Measurements from ENCODE around the gene SRRM4.
"Not testable (repeated sequence)": the region's sequence is repeated elsewhere in the genome, so short reads cannot be mapped to it uniquely, and the experiment has no call there.

The SRRM4 gene

GRCh38 chr12:118981285-118982211 is at the start of gene SRRM4:
Gene SRRM4 (plus strand): TSS chr12:118981541. CDS start chr12:118981883, 342 bp downstream.
- DNase-seq (ENCODE audit: low read depth in 2 of 2, low spot score in 1 of 2), result no peak

- DNase-seq (ENCODE audit: low read depth in 2 of 2, low spot score in 1 of 2), result no peak
Measured at GRCh38 chr12:118946256-118946655, 35.1 kb upstream of the SRRM4 start.

GRCh38 chr12:118958520-118958919 is 22.8 kb upstream of the SRRM4 start:
- no peak for DNase-seq (ENCODE audit: low read depth in 2 of 2, low spot score in 1 of 2)

- no peak for DNase-seq (ENCODE audit: low read depth in 2 of 2, low spot score in 1 of 2)
Measured at GRCh38 chr12:118959348-118959747, 22.0 kb upstream of the SRRM4 start.

GRCh38 chr12:118959985-118960560 is 21.3 kb upstream of the SRRM4 start:
- DNase-seq (ENCODE audit: low read depth in 2 of 2, low spot score in 1 of 2), result no peak

- DNase-seq (ENCODE audit: low read depth in 2 of 2, low spot score in 1 of 2), result no peak
Measured at GRCh38 chr12:118960865-118961264, 20.5 kb upstream of the SRRM4 start.

GRCh38 chr12:118964988-118965387 is 16.4 kb upstream of the SRRM4 start:
- DNase-seq (ENCODE audit: low read depth in 2 of 2, low spot score in 1 of 2), result no peak

- DNase-seq (ENCODE audit: low read depth in 2 of 2, low spot score in 1 of 2), result no peak
Measured at GRCh38 chr12:118970856-118971255, 10.5 kb upstream of the SRRM4 start.

- no peak for DNase-seq (ENCODE audit: low read depth in 2 of 2, low spot score in 1 of 2)
Measured at GRCh38 chr12:118972982-118973381, 8.4 kb upstream of the SRRM4 start.

GRCh38 chr12:118979763-118980406 is 1.5 kb upstream of the SRRM4 start:
- DNase-seq (ENCODE audit: low read depth in 2 of 2, low spot score in 1 of 2), result no peak

- no peak for DNase-seq (ENCODE audit: low read depth in 2 of 2, low spot score in 1 of 2)
Measured at GRCh38 chr12:118980407-118981014, 830 bp upstream of the SRRM4 start.

GRCh38 chr12:118982302-118982701 is 961 bp downstream of the SRRM4 start:
- no peak for DNase-seq (ENCODE audit: low read depth in 2 of 2, low spot score in 1 of 2)

GRCh38 chr12:118982984-118983761 is 1.8 kb downstream of the SRRM4 start:
- no peak for DNase-seq (ENCODE audit: low read depth in 2 of 2, low spot score in 1 of 2)

GRCh38 chr12:118984161-118984943 is 3.0 kb downstream of the SRRM4 start:
- DNase-seq (ENCODE audit: low read depth in 2 of 2, low spot score in 1 of 2), result no peak

GRCh38 chr12:118986050-118986449 is 4.7 kb downstream of the SRRM4 start:
- DNase-seq (ENCODE audit: low read depth in 2 of 2, low spot score in 1 of 2), result no peak

GRCh38 chr12:118999107-118999506 is 17.8 kb downstream of the SRRM4 start:
- DNase-seq (ENCODE audit: low read depth in 2 of 2, low spot score in 1 of 2), result no peak

GRCh38 chr12:119005085-119005484 is 23.7 kb downstream of the SRRM4 start:
- no peak for DNase-seq (ENCODE audit: low read depth in 2 of 2, low spot score in 1 of 2)

GRCh38 chr12:119005913-119006312 is 24.6 kb downstream of the SRRM4 start:
- no peak for DNase-seq (ENCODE audit: low read depth in 2 of 2, low spot score in 1 of 2)

GRCh38 chr12:119006746-119007145 is 25.4 kb downstream of the SRRM4 start:
- no peak for DNase-seq (ENCODE audit: low read depth in 2 of 2, low spot score in 1 of 2)

- DNase-seq (ENCODE audit: low read depth in 2 of 2, low spot score in 1 of 2), result not testable (repeated sequence)
Measured at GRCh38 chr12:119008273-119008672, 26.9 kb downstream of the SRRM4 start.

Data from stimulated activated CD8-positive, alpha-beta memory T cell treated with anti-CD3 and anti-CD28 coated beads, Interleukin-4, amount 100 ng/mL, for 1 hour (primary cell).